Lung (tissue), 12 donors: ENCODE results near the gene IFNK. TPM values are rescaled to one million over a fixed set of nuclear protein-coding genes. Genes with fewer than 3 reads are reported as not detected.

Experiments used
- ATAC-seq: fragments of 200-7000 bp; cut with Tn5 transposase; one replicate; pipeline ENCODE4 v1.9.1; 2020; ENCODE audit warnings: moderate number of reproducible peaks; ENCODE audit not compliant: insufficient read depth, low FRiP score
- DNase-seq, 3 donors: peaks; one replicate each; pipeline ENCODE4 v3.0.0-alpha.2; 2013 to 2017
- H3K27ac ChIP-seq, 2 donors: one replicate each; pipeline ENCODE4 v1.5.1; 2013; ENCODE audit warnings: mild to moderate bottlenecking in 2 of 2, moderate library complexity in 2 of 2, control low read depth in 1 of 2, inconsistent platforms in 1 of 2, low read depth in 1 of 2, low read length in 1 of 2
- H3K27me3 ChIP-seq, 3 donors: one replicate each; pipeline ENCODE4 v1.5.1; 2013; ENCODE audit warnings: low read length in 2 of 3; ENCODE audit not compliant: control insufficient read depth in 3 of 3, insufficient read depth in 3 of 3
- H3K36me3 ChIP-seq, 4 donors: one replicate each; pipeline ENCODE4 v1.5.1; 2013; ENCODE audit warnings: low read length in 4 of 4, mild to moderate bottlenecking in 1 of 4, moderate library complexity in 1 of 4; ENCODE audit not compliant: control insufficient read depth in 4 of 4, insufficient read depth in 4 of 4
- H3K4me1 ChIP-seq, 5 donors: one replicate each; pipeline ENCODE4 v1.5.1; 2013; ENCODE audit warnings: low read length in 5 of 5, mild to moderate bottlenecking in 2 of 5, moderate library complexity in 1 of 5; ENCODE audit not compliant: control insufficient read depth in 5 of 5, insufficient read depth in 5 of 5
- H3K4me3 ChIP-seq: one replicate; pipeline ENCODE4 v1.5.1; 2013; ENCODE audit warnings: mild to moderate bottlenecking, control low read depth, moderate library complexity
- H3K9ac ChIP-seq, 2 donors: one replicate each; pipeline ENCODE4 v1.5.1; 2013; ENCODE audit warnings: low read length in 2 of 2, control low read depth in 1 of 2; ENCODE audit not compliant: insufficient read depth in 1 of 2
- H3K9me3 ChIP-seq, 4 donors: one replicate each; pipeline ENCODE4 v1.5.1; 2013; ENCODE audit warnings: low read length in 3 of 4, mild to moderate bottlenecking in 1 of 4, moderate library complexity in 1 of 4; ENCODE audit not compliant: control insufficient read depth in 4 of 4, insufficient read depth in 3 of 4
- WGBS, 2 donors: extraction: QIAGEN DNeasy Blood & Tissue Kit; methylation state at CpG; one replicate each; pipeline ENCODE4 v1.1.7; 2013; 5-methylcytosine and 5-hydroxymethylcytosine counted together
- polyA plus RNA-seq, 2 donors: library from polyadenylated mRNA; stranded (reverse); fragments of 200-250 nt; gene quantifications; one replicate each; pipeline ENCODE4 v1.2.1, GENCODE V29; 2013
- total RNA-seq, 2 donors: library from RNA; depleted of rRNA in 1 of 2; stranded (reverse); fragments of >200 nt in 1 of 2; gene quantifications; one replicate each; pipeline ENCODE4 v1.2.1, GENCODE V29; 2014 to 2021
- TF ChIP-seq, protein P1 (sequence below): IDR thresholded peaks from 2 replicates; pipeline ENCODE4 v1.5.1; 2012; ENCODE audit warnings: mild to moderate bottlenecking; ENCODE audit errors: control extremely low read depth, extremely low read depth
- donor health status: control.
- donor health status: control.
- donor health status: Bipolar disorder and iron deficiency.
- donor health status: healthy.
- donor health status: DM: yes; HTN: yes; CAD: no.

Gene IFNK
- total and polyA plus RNA-seq, 4 donors, result not detected

DNA sequence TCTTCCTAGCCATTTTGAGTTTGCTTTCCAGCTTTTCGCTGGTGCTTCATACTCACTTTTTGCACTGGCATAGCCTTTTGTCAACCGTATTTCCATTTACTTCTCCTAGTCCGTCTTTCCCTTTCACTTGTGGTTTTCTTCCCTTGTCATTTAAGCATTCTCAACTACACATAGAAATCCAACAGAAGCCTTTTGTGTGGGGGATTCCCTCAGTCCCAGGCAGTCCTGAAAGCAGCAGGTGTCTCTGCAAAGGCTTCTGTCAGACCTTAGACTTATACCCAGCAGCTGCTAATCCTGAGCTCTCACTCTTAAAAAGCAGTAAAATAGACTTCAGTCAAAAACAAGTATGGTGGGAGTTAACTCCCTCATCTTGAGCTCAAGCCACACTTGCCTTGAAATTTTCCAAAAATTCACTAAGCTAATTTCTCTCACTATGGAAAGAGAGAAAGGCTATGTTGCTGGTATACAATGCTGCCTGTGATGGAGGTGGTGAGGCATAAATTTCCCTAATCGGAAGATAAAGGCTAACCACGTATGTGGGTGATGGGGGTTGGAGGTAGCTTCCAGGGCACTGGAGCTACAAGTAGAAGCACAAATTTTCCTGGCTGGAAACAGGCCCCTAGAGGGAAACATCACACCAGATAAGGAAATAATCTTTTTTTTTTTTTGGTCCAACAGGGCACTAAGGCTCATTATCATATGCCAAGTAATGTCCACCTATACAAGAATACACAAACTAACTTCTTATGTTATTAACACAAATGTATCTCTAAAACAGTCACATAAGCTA lies 34.8 kb upstream of the IFNK start:
- Histone ChIP-seq H3K36me3 (no peaks in the 10 kb centered on the region), H3K27ac (no peak overlapping the region), H3K27me3 (no peaks in the 10 kb centered on the region), H3K4me3 (no peak overlapping the region), H3K4me1 (peaks cover 0 to 3% (median 0%) of the 10 kb centered on the region in 5 donors), H3K9me3 (no peaks in the 10 kb centered on the region), H3K9ac (no peak overlapping the region)
- no peak for DNase-seq
- WGBS, 2 donors, result 84 to 87% methylated on average over 5 of the region's 5 CpGs
- TF ChIP-seq, protein P1, sequence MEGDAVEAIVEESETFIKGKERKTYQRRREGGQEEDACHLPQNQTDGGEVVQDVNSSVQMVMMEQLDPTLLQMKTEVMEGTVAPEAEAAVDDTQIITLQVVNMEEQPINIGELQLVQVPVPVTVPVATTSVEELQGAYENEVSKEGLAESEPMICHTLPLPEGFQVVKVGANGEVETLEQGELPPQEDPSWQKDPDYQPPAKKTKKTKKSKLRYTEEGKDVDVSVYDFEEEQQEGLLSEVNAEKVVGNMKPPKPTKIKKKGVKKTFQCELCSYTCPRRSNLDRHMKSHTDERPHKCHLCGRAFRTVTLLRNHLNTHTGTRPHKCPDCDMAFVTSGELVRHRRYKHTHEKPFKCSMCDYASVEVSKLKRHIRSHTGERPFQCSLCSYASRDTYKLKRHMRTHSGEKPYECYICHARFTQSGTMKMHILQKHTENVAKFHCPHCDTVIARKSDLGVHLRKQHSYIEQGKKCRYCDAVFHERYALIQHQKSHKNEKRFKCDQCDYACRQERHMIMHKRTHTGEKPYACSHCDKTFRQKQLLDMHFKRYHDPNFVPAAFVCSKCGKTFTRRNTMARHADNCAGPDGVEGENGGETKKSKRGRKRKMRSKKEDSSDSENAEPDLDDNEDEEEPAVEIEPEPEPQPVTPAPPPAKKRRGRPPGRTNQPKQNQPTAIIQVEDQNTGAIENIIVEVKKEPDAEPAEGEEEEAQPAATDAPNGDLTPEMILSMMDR, result no peak
- ATAC-seq, result no peak

DNA sequence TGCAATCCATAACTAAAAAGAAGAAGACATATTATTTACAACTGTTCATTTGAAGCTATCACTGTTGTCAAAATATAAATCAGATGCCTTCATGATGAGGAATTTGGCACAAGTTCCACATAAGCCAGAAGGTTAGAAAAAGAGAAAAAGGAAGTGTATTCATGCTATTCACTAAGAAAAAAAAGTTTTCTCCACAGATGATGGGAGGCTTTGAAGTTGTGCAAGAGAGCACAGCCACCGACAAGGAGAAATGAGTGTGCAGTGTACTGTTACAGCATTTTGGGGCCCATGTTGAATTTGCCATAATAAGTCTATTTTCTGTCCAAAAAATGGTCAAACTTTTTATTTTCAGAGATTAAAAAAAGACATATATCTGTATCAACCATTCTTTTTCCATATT lies 32.9 kb upstream of the IFNK start:
- H3K36me3 ChIP-seq, result no peaks in the 10 kb centered on the region
- H3K27ac ChIP-seq, result no peak overlapping the region
- H3K9ac ChIP-seq, result no peak overlapping the region
- ATAC-seq (no peak), DNase-seq (peak in 1 of 3 donors; percentile 50)
- no peaks in the 10 kb centered on the region for H3K27me3 ChIP-seq
- H3K4me1 ChIP-seq, result peaks cover 0 to 7% (median 0%) of the 10 kb centered on the region in 5 donors
- no peak overlapping the region for H3K4me3 ChIP-seq
- WGBS, 2 donors, result 18 to 34% methylated on average over 1 of the region's 1 CpG
- TF ChIP-seq, protein P1, result no peak
- no peaks in the 10 kb centered on the region for H3K9me3 ChIP-seq

DNA sequence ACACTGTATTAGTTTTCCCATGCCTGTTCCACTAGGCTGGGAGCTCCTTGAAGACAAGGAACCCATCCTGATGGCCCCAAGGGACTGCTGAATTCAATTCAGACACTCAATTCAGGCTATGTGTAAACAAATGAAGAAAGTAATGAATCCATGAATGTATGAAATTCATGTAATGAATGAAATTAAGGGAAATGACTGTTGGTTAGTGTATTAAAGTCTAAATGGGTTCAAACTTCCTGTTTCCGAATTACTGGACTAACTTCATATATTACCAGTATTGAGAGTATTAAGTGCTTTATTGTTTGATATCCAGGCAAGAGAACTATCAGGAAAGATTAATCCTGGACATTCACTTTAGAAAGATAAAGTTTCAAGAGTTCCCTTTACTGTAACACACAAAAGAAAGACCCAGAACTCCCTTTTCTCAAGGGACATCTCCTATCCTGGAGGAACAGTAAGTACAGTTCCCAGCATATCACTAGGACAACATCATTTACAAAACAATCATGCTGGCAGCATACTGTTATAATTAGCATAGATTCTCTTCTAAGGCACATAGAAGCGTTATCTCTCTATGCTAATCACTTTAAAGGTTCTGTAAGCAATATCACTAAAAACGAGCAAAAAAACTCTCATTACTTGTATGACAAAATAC lies 28.5 kb upstream of the IFNK start:
- peaks cover 0 to 20% (median 6%) of the 10 kb centered on the region in 5 donors for H3K4me1 ChIP-seq
- WGBS, 2 donors, result 64 to 78% methylated on average over 3 of the region's 3 CpGs
- H3K36me3 ChIP-seq, result no peaks in the 10 kb centered on the region
- H3K9ac ChIP-seq, result no peak overlapping the region
- H3K27me3 ChIP-seq, result no peaks in the 10 kb centered on the region
- H3K4me3 ChIP-seq, result no peak overlapping the region
- TF ChIP-seq, protein P1, result no peak
- DNase-seq (peak in 1 of 3 donors; percentile 24), ATAC-seq (no peak)
- H3K9me3 ChIP-seq, result no peaks in the 10 kb centered on the region
- H3K27ac ChIP-seq, result no peak overlapping the region
